Measurements from ENCODE around the gene PPP1R10.

Gene PPP1R10

DNA sequence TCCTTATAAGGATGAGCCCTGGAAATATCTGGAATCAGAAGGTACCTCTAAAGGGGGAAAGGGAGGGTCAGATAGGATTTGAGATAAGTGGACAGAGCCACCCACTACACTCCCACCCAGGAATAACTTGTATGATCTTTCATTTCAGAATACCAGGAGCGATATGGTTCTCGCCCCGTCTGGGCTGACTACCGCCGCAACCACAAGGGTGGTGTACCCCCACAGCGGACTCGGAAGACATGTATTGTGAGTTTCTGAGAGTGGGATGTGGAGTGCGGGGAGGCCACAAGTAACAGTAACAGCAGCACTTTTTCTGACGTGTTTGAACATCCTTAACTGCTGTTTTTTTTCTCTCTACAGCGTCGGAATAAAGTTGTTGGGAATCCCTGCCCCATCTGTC, 2.5 kb upstream of the PPP1R10 start:
- TF ChIP-seq, protein P1, sequence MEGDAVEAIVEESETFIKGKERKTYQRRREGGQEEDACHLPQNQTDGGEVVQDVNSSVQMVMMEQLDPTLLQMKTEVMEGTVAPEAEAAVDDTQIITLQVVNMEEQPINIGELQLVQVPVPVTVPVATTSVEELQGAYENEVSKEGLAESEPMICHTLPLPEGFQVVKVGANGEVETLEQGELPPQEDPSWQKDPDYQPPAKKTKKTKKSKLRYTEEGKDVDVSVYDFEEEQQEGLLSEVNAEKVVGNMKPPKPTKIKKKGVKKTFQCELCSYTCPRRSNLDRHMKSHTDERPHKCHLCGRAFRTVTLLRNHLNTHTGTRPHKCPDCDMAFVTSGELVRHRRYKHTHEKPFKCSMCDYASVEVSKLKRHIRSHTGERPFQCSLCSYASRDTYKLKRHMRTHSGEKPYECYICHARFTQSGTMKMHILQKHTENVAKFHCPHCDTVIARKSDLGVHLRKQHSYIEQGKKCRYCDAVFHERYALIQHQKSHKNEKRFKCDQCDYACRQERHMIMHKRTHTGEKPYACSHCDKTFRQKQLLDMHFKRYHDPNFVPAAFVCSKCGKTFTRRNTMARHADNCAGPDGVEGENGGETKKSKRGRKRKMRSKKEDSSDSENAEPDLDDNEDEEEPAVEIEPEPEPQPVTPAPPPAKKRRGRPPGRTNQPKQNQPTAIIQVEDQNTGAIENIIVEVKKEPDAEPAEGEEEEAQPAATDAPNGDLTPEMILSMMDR (IDR thresholded peaks at IDR 0.05; ENCODE audit: control insufficient read depth, insufficient read depth, low read depth, low read length, missing control alignments) = no peak

DNA sequence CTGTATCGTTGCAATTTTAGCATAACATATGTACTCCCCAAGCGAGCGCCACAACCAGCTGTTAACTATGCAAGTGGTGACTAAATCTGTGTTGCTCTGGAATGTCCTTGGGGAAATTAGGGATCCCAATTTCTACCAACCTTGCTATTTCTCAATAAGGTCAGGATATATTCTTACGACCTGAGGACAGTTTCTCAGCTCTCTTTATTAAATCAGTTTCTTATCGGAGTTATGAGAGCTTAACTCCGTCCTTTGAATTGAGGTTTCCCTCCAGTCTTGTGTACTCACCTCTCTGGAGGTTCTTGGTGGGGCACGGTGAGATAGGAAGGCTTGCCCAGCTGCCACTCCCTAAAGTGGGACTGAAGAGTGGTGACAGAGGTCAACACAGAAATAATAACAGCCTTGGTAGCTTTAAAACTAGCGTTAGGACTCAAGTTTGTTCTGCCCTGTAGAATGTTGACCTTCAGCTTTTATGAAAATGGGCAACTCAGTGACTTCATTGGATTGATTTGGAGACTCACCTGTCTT, 1.3 kb upstream of the PPP1R10 start:
- peak overlapping the region; percentile 58 for H3K4me3 ChIP-seq (ENCODE audit: control insufficient read depth, low read depth, low read length)
- no peak for DNase-seq (ENCODE audit: low read depth)
- TF ChIP-seq, protein P1 (IDR thresholded peaks at IDR 0.05; ENCODE audit: control insufficient read depth, insufficient read depth, low read depth, low read length, missing control alignments) = no peak

More for the DNA sequence above, 2.5 kb upstream of the PPP1R10 start:
- H3K4me3 ChIP-seq (ENCODE audit: control insufficient read depth, low read depth, low read length) = no peak overlapping the region
- no peak for DNase-seq (ENCODE audit: low read depth)

DNA sequence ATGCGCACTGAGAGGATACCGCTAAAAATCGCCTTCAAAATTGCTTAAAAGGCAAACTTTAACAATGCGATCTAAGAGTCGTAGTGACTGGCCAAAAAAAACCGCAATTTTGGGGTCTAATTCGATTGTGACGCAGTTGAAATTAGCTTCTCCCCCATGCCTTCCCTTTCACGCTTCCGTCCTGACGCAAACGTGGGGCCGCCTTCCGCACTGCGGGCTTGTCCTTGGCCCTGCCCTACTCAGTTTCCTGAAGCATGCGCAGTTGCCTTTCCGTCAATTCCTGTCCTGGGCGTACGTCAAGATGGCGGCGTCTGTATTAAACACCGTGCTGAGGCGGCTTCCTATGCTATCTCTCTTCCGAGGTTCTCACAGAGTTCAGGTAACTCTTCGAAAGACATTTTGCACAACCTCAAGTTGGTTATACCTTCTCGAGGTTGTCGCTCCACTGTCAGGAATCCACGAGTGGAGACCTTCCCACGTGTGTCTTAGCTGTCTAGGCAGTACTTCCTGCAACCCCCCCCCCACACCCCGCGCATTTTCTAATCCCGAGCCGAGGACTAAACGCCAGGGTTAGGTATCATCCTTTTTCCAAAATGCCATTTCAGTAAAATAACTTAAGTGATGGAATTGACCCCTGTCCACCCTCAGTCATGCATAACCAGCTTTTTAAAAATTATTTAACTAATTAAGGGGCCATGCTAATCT, 674 bp upstream of the PPP1R10 start, which contains the start of gene MRPS18B:
Gene MRPS18B (plus strand): TSS at position 276 of the 705 bp plus-strand sequence. CDS start 26 bp downstream, at position 302.
- DNase-seq (ENCODE audit: low read depth) = peak; percentile 96
- H3K4me3 ChIP-seq (ENCODE audit: control insufficient read depth, low read depth, low read length) = peak within 1 kb of the TSS; percentile 95
- TF ChIP-seq, protein P1 (IDR thresholded peaks at IDR 0.05; ENCODE audit: control insufficient read depth, insufficient read depth, low read depth, low read length, missing control alignments) = no peak

DNA sequence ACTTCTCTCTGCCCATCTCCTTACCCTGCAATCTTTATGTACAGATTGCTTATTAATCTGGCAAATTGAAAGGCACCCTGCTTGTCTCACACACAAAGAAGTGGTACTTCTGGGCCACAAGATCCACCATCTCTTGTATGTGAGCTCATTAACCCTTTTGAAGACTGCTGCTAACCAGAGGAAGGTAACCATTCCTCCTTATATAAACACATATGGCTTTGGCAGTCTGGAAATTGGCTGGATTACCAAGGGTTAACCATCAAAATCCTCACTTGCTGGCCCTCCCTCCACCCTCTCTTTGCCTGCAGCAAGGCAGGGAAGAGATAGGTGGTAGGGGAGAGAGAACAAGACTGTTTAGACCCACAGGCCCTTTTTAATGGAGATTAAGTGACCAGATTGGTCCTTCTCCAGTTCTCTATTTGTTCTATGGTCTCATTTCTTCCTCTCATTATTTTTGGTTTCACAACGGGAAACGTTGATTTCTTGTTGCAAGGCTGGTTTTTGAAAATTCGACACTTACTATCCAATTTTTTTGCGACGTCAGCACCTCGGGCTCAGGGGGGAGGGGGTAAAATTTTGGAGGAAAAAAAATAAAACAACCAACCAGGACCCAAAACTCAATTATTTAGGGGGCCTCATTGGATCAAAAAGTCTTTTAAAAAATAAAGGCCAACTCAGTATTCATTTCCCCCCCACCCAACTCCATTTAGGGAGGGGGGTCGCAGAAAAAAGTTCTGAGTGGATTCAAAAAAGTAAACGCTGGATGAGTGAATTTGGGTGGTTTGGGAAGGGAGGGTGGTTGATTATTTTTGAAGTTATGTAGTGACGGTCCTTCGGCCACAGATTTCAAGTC, 859 bp downstream of the PPP1R10 start:
- TF ChIP-seq, protein P1 (IDR thresholded peaks at IDR 0.05; ENCODE audit: control insufficient read depth, insufficient read depth, low read depth, low read length, missing control alignments) = no peak
- H3K4me3 ChIP-seq (ENCODE audit: control insufficient read depth, low read depth, low read length) = peak overlapping the region; percentile 95
- DNase-seq (ENCODE audit: low read depth) = no peak

DNA sequence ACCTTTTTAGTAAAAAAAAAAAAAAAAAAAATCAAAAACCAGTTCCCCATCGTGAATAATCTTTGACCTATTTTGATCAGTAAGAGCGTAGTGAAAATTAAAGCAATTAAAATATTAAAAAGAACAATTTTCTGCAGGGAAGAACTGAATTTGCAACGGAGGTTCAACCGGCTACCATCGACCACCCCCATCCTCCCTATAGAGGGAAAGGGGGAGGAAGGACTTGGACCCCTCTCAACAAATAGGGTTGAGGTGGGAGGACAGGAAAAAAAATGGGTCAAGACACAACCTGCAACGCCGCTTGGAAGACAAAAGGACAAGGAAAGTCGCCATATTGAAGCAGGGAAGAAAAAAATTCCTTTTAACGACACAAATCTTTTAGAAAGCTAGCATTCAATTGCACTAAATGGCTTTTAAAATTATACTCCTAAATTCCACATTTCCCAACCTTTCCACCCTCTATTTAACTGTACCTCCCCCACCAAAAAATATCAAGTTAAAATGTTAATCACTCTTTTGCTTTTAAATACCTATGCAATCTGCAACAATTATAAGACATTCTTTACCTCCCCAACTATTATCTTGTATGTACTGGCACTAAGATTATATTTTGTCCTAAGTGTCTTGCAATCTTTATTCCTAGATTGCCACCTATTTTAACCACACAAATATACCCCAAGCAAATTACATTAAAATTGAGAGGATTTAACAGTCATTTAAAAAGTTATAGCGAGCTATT, 1.7 kb downstream of the PPP1R10 start:
- H3K4me3 ChIP-seq (ENCODE audit: control insufficient read depth, low read depth, low read length) = peak overlapping the region; percentile 95
- TF ChIP-seq, protein P1 (IDR thresholded peaks at IDR 0.05; ENCODE audit: control insufficient read depth, insufficient read depth, low read depth, low read length, missing control alignments) = no peak
- DNase-seq (ENCODE audit: low read depth) = peak; percentile 62

DNA sequence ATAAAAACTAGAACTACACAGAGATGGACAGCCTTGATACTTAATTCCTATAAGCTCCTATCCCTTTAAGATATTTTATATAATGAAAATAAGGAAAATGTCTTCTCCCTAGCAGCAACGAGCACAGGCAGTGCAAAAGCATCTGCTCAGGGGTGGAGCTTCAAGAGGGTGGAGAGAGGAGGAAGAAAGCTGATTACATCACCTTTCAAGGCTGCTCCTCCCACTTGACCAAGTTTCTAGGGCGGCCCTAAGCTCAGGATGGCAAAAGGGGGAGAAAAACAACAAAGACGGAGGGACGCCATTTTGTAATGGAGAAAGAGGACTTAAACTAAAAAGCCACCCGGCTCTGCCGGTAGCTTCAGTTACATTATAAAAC, 2.2 kb downstream of the PPP1R10 start:
- peak overlapping the region; percentile 95; the same call in 1 of the 2 replicates for H3K4me3 ChIP-seq (ENCODE audit: control insufficient read depth, low read depth, low read length)
- peak; percentile 94 for DNase-seq (ENCODE audit: low read depth)
- TF ChIP-seq, protein P1 (IDR thresholded peaks at IDR 0.05; ENCODE audit: control insufficient read depth, insufficient read depth, low read depth, low read length, missing control alignments) = no peak

Data from AG09309 (cell line).